Measurements from ENCODE around the gene LRP1B.

LRP1B gene

DNA sequence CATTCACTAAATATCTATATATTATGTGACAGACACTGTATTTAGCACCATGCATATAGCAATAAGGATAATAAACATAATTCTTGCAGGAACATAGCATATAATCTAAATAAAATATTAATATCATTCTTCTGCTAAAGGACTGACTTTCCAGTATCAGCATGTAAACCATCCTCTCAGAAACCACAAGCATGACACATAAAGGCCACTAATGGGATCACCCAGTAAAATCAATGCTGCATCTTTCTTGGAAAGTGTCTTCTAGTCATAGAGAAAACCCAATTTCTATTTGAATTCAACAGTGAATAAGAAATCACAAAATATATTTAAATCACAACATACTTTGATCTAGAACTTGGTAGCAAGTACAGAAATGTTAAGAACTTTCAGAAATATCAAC lies 5.8 kb upstream of the LRP1B start:
- TF ChIP-seq, protein P1, sequence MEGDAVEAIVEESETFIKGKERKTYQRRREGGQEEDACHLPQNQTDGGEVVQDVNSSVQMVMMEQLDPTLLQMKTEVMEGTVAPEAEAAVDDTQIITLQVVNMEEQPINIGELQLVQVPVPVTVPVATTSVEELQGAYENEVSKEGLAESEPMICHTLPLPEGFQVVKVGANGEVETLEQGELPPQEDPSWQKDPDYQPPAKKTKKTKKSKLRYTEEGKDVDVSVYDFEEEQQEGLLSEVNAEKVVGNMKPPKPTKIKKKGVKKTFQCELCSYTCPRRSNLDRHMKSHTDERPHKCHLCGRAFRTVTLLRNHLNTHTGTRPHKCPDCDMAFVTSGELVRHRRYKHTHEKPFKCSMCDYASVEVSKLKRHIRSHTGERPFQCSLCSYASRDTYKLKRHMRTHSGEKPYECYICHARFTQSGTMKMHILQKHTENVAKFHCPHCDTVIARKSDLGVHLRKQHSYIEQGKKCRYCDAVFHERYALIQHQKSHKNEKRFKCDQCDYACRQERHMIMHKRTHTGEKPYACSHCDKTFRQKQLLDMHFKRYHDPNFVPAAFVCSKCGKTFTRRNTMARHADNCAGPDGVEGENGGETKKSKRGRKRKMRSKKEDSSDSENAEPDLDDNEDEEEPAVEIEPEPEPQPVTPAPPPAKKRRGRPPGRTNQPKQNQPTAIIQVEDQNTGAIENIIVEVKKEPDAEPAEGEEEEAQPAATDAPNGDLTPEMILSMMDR (IDR thresholded peaks at IDR 0.05), result no peak
- Histone ChIP-seq H3K4me3 (no peak overlapping the region), H3K27ac (no peak overlapping the region)
- DNase-seq (ENCODE audit: low spot score), result no peak

GRCh38 chr2:142134911-142135310 lies 4.1 kb upstream of the LRP1B start:
- no peak for DNase-seq (ENCODE audit: low spot score)
- H3K4me3 ChIP-seq, result no peak overlapping the region

DNA sequence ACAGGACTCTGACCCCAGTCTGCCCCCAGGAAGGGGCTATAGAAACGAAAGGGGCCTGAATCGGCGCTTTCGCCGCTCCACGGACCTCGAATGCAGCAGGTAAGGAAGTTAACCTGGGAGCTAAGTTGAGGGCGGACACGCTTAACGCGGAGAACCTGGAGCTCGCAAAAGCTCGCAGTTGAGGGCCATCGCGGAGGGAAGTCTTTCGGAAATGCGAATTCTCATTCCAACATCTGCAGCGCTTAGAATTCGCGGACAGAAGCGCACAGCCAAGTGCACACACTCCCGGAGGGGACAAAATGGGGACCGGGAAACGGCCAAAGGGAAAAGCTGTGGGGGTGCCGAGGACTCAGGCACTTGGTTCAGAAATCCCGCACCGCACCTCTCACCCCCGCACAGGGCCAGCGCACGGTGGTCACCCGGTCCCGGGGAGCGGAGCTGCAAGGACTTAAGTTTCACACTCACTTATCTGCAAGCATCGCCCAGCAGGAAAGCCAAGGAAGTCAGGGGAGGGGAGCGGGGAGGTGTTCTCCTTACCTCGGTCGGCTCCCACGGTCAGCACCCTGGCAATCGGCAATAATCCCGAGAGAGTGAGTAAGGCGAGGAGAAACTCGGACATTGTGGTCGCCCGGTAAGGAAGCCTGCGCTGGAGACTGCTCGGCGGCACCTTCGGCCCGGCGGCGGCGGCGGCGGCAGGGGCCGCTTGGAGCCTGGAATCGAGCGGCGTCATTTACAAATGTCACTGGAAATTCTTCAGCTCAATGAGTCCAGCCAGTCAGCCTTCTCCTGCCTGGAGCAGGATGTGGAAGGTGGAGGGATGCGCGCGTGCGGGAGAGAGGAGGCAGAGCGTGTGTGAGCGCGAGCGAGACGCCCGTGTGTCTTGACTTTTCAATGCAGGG lies 456 bp downstream of the LRP1B start:
- Histone ChIP-seq H3K4me3 (peak overlapping the region; percentile 66), H3K27ac (no peak overlapping the region)
- TF ChIP-seq, protein P1 (IDR thresholded peaks at IDR 0.05), result no peak
- peak; percentile 73 for DNase-seq (ENCODE audit: low spot score)

More at GRCh38 chr2:142134911-142135310, 4.1 kb upstream of the LRP1B start:
- TF ChIP-seq, protein P1 (IDR thresholded peaks at IDR 0.05), result no peak
- H3K27ac ChIP-seq, result no peak overlapping the region

GRCh38 chr2:142128105-142128504 lies 2.7 kb downstream of the LRP1B start:
- DNase-seq (ENCODE audit: low spot score), result no peak
- no peak overlapping the region for H3K27ac ChIP-seq
- H3K4me3 ChIP-seq, result no peak overlapping the region

GRCh38 chr2:142127248-142127647 lies 3.6 kb downstream of the LRP1B start:
- H3K27ac ChIP-seq, result no peak overlapping the region
- TF ChIP-seq, protein P1 (IDR thresholded peaks at IDR 0.05), result no peak
- no peak for DNase-seq (ENCODE audit: low spot score)
- H3K4me3 ChIP-seq, result no peak overlapping the region

More at GRCh38 chr2:142128105-142128504, 2.7 kb downstream of the LRP1B start:
- TF ChIP-seq, protein P1 (IDR thresholded peaks at IDR 0.05), result no peak

GRCh38 chr2:142124706-142125105 lies 6.1 kb downstream of the LRP1B start:
- H3K27ac ChIP-seq, result no peak overlapping the region
- no peak overlapping the region for H3K4me3 ChIP-seq
- DNase-seq (ENCODE audit: low spot score), result no peak
- TF ChIP-seq, protein P1 (IDR thresholded peaks at IDR 0.05), result no peak

- no peak for DNase-seq (ENCODE audit: low spot score)
- Histone ChIP-seq H3K4me3 (no peak overlapping the region), H3K27ac (no peak overlapping the region)
- TF ChIP-seq, protein P1 (IDR thresholded peaks at IDR 0.05), result no peak
Observed at GRCh38 chr2:142119347-142119746, 11.5 kb downstream of the LRP1B start.

Measured in coronary artery (tissue), 2 donors.